ENCODE measurements around the gene RPRD1B. TPM values are rescaled to one million over a fixed set of nuclear protein-coding genes. Genes with fewer than 3 reads are reported as not detected.

The RPRD1B gene
- total and polyA plus RNA-seq, 2 of the 13 experiments (the other 11 are each of a cell fraction or from before 2014, with no cell fraction given) = 31.1 to 41.5 TPM

- TF ChIP-seq STAT6 (CRISPR knock-in tag; IDR thresholded peaks at IDR 0.05; ENCODE audit: borderline replicate concordance) = no peak
- no peak for TF ChIP-seq NFKB2 (CRISPR knock-in tag; IDR thresholded peaks at IDR 0.05; ENCODE audit: borderline replicate concordance)
- TF ChIP-seq ZNF605 (CRISPR knock-in tag; IDR thresholded peaks at IDR 0.05) = 0 out of 2 replicates have a peak, but pooled peaks have one; percentile 20
- TF ChIP-seq E2F1 (CRISPR knock-in tag; IDR thresholded peaks at IDR 0.05) = no peak
- no peak for TF ChIP-seq NBN (conservative IDR thresholded peaks at IDR 0.05)
- TF ChIP-seq ZNF598 (CRISPR knock-in tag; IDR thresholded peaks at IDR 0.05; ENCODE audit: borderline replicate concordance) = no peak
- TF ChIP-seq ZNF12 (CRISPR knock-in tag; IDR thresholded peaks at IDR 0.05) = no peak
- TF ChIP-seq HNF1A (IDR thresholded peaks at IDR 0.05; ENCODE audit: low read depth) = peak; percentile 54; the same call in 1 of the 2 replicates
- peak; percentile 29; the same call in 1 of the 2 replicates for TF ChIP-seq HNF1A (CRISPR knock-in tag; IDR thresholded peaks at IDR 0.05; ENCODE audit: borderline replicate concordance)
- peak; percentile 93 for TF ChIP-seq ZFP91 (CRISPR knock-in tag; IDR thresholded peaks at IDR 0.05; ENCODE audit: borderline replicate concordance)
- no peak for TF ChIP-seq NR2F2 (IDR thresholded peaks at IDR 0.05; ENCODE audit: borderline replicate concordance, low read depth)
- no peak for TF ChIP-seq FOXM1 (CRISPR knock-in tag; IDR thresholded peaks at IDR 0.05)
These were observed 47.3 kb upstream of the RPRD1B start (continued) for GRCh38 chr20:37986044-37986858.
